Measurements from ENCODE around the gene MTFMT. TPM values are rescaled to one million over a fixed set of nuclear protein-coding genes. Genes with fewer than 3 reads are reported as not detected.

Gene MTFMT
- total and polyA plus RNA-seq, 2 of the 13 experiments (the other 11 are each of a cell fraction or from before 2014, with no cell fraction given): 9.9 to 23.2 TPM

DNA sequence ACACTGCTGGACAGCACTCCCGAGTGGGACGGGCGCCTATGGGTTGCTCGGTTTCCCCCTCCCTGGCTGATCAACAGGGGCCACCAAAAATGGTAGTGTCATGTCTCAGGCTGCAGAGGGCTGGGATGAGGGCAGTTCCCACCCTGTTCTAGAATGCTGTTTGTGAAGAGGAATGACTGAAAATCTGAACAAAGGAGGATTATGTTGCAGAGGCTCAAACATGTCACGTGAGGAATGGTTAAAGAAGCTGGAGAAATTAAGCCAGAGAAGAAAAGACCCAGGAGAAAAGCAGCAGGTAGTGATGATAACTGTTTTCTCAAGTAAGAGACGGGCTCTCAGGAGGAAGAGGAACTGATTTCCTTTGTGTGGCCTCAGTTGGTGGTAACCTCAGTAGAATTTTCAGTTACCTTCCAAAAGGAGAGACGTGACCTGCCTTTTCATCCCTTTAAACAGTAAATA, 50.2 kb downstream of the MTFMT start:
- no peaks in the 10 kb centered on the region for H3K27me3 ChIP-seq (ENCODE audit: control insufficient read depth in 1 of 2, insufficient read depth in 2 of 2, low read length in 2 of 2)
- ChIA-PET CTCF (ENCODE audit: low intra/inter-chr PET ratio, low total read pairs) (no interaction called here), POLR2A (no interaction called here)
- peaks cover 3% of the 10 kb centered on the region for H3K79me2 ChIP-seq (ENCODE audit: insufficient read depth, low read length)
- H2AFZ ChIP-seq (ENCODE audit: low read length): no peak overlapping the region
- 94% methylated on average over 7 of the region's 7 CpGs for WGBS (ENCODE audit: low lambda C conversion rate)
- no TSS peak for BruUV-seq (replicated peaks)
- intact Hi-C loops (cut with micrococcal nuclease; ENCODE audit: unreplicated experiment) (no loop called here), in situ Hi-C loops (cut with HindIII; ENCODE audit: extremely low pct_ligation_motif_present, low pct_unique_long_range_greater_than_20kb) (no loop called here)
- no peak for TF ChIP-seq TFAP4 (IDR thresholded peaks at IDR 0.05; ENCODE audit: borderline replicate concordance, low read depth)
- no peak for TF ChIP-seq TCF7 (IDR thresholded peaks at IDR 0.05; ENCODE audit: low read depth)
- TF ChIP-seq NFKBIZ (CRISPR knock-in tag; IDR thresholded peaks at IDR 0.05): no peak
- TF ChIP-seq, protein P1, sequence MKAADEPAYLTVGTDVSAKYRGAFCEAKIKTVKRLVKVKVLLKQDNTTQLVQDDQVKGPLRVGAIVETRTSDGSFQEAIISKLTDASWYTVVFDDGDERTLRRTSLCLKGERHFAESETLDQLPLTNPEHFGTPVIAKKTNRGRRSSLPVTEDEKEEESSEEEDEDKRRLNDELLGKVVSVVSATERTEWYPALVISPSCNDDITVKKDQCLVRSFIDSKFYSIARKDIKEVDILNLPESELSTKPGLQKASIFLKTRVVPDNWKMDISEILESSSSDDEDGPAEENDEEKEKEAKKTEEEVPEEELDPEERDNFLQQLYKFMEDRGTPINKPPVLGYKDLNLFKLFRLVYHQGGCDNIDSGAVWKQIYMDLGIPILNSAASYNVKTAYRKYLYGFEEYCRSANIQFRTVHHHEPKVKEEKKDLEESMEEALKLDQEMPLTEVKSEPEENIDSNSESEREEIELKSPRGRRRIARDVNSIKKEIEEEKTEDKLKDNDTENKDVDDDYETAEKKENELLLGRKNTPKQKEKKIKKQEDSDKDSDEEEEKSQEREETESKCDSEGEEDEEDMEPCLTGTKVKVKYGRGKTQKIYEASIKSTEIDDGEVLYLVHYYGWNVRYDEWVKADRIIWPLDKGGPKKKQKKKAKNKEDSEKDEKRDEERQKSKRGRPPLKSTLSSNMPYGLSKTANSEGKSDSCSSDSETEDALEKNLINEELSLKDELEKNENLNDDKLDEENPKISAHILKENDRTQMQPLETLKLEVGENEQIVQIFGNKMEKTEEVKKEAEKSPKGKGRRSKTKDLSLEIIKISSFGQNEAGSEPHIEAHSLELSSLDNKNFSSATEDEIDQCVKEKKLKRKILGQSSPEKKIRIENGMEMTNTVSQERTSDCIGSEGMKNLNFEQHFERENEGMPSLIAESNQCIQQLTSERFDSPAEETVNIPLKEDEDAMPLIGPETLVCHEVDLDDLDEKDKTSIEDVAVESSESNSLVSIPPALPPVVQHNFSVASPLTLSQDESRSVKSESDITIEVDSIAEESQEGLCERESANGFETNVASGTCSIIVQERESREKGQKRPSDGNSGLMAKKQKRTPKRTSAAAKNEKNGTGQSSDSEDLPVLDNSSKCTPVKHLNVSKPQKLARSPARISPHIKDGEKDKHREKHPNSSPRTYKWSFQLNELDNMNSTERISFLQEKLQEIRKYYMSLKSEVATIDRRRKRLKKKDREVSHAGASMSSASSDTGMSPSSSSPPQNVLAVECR (CRISPR knock-in tag; IDR thresholded peaks at IDR 0.05; ENCODE audit: borderline replicate concordance): no peak
- TF ChIP-seq, protein P2, sequence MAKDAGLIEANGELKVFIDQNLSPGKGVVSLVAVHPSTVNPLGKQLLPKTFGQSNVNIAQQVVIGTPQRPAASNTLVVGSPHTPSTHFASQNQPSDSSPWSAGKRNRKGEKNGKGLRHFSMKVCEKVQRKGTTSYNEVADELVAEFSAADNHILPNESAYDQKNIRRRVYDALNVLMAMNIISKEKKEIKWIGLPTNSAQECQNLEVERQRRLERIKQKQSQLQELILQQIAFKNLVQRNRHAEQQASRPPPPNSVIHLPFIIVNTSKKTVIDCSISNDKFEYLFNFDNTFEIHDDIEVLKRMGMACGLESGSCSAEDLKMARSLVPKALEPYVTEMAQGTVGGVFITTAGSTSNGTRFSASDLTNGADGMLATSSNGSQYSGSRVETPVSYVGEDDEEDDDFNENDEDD (CRISPR knock-in tag; IDR thresholded peaks at IDR 0.05; ENCODE audit: borderline replicate concordance): no peak
- TF ChIP-seq ZNF740 (CRISPR knock-in tag; IDR thresholded peaks at IDR 0.05): no peak
- no peak for TF ChIP-seq HOXA7 (CRISPR knock-in tag; IDR thresholded peaks at IDR 0.05)
- no peak for TF ChIP-seq KLF13 (CRISPR knock-in tag; IDR thresholded peaks at IDR 0.05)
- TF ChIP-seq MEF2D (CRISPR knock-in tag; IDR thresholded peaks at IDR 0.05): no peak
- H3K4me1 ChIP-seq (ENCODE audit: insufficient read depth, low read length): peaks cover 27% of the 10 kb centered on the region
- H3K27ac ChIP-seq (ENCODE audit: extremely low read length, insufficient read depth, low read length): no peak overlapping the region
- H3K4me3 ChIP-seq (replicated peaks in 1 of 3; ENCODE audit: insufficient read depth in 1 of 3, low read depth in 2 of 3, low read length in 3 of 3): no peak overlapping the region
- no peak overlapping the region for H3K9ac ChIP-seq (ENCODE audit: insufficient read depth, low read depth, low read length)
- H3K4me2 ChIP-seq (ENCODE audit: low read depth, low read length): no peak overlapping the region
- FAIRE-seq: no peak
- peaks cover 2 to 42% of the 10 kb centered on the region in 2 experiments; a peak in 3 of 5 replicates for H3K36me3 ChIP-seq (replicated peaks in 1 of 2; ENCODE audit: control insufficient read depth in 1 of 2, insufficient read depth in 2 of 2, low read length in 2 of 2)
- no peaks in the 10 kb centered on the region for H3K9me3 ChIP-seq (ENCODE audit: low read length)
- H4K20me1 ChIP-seq (ENCODE audit: insufficient read depth, low read length): no peaks in the 10 kb centered on the region
- no peak for ATAC-seq
- DNase-seq (ENCODE audit: low spot score): no peak
